ENCODE results near the gene LPP. TPM values are rescaled to one million over a fixed set of nuclear protein-coding genes. Genes with fewer than 3 reads are reported as not detected.

The LPP gene
- total and polyA plus RNA-seq, 2 donors (not counting 1 experiment from before 2014, with no cell fraction given), result 7.6 to 81.7 TPM

DNA sequence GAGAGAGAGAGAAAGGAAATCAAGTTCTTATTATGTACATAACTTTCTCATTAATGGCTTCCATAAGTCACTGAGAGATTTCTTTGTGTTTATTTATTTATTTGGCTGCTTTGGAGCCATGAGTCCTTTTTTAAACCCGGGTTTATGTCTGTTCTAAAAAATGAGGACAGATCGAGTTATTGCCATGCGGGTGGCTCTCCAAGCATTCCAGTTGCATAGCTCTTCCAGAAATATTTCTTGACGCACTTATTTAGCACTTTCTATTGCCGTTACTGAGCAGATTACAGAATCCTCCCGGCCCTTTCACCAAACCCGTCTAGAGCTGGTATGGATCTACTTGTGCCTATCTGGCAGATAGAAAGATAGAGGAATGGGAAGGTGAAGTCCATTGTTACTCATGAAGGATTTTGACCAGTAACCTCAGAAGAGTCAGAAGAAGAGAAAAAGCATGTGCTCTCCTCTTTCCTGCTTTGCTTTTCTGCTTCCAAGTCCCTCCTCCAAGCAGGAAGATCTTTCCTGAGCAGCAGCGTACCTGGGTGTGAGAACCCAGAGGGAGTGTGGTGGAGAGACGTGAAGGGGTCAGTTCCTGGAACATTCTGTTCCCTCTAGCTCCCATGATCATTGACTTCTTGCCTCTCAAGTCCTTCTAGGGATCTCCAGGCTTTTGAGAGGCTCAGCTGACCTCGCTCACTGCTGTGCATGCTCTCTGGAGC is 112.8 kb downstream of the LPP start:
- Mint-ChIP-seq H3K27ac (no peak overlapping the region), H3K27me3 (no peaks in the 10 kb centered on the region), H3K9me3 (ENCODE audit: insufficient read depth) (no peaks in the 10 kb centered on the region), H3K4me1 (peaks cover 21% of the 10 kb centered on the region), H3K4me3 (no peak overlapping the region)
- POLR2A ChIA-PET, result no interaction called here
- CTCF ChIA-PET, result interaction anchor here (0.7 kb wide), 1 partner anchor 54 kb away, joined by 3 read pairs; no protein-coding TSS in a partner anchor
- Histone ChIP-seq H3K79me2 (ENCODE audit: control insufficient read depth, insufficient read depth, low read length) (peaks cover 32% of the 10 kb centered on the region), H4K20me1 (ENCODE audit: control insufficient read depth, insufficient read depth, low read length, poor library complexity, severe bottlenecking) (no peaks in the 10 kb centered on the region), H3K27ac (ENCODE audit: low read length in 2 of 2) (no peak overlapping the region), H3K4me1 (ENCODE audit: control insufficient read depth in 2 of 2, insufficient read depth in 2 of 2, low read length in 2 of 2) (peaks cover 14% of the 10 kb centered on the region in 2 donors), H3K9me3 (ENCODE audit: control extremely low read depth in 1 of 3, control insufficient read depth in 2 of 3, insufficient read depth in 1 of 3, low read length in 2 of 3) (no peaks in the 10 kb centered on the region), H3K9ac (ENCODE audit: low read length) (no peak overlapping the region), H3K27me3 (replicated peaks in 1 of 4; ENCODE audit: control extremely low read depth in 1 of 4, control insufficient read depth in 3 of 4, insufficient read depth in 4 of 4, low read length in 3 of 4) (no peaks in the 10 kb centered on the region), H3K4me2 (replicated peaks; ENCODE audit: low read depth, low read length, poor library complexity, severe bottlenecking) (no peak overlapping the region), H2AFZ (ENCODE audit: insufficient read depth, low read depth, low read length, poor library complexity, severe bottlenecking) (no peak overlapping the region), H3K4me3 (ENCODE audit: control extremely low read depth in 1 of 5, extremely low read depth in 1 of 5, insufficient read depth in 1 of 5, low read depth in 2 of 5, low read length in 4 of 5) (no peak overlapping the region), H3K36me3 (replicated peaks in 1 of 2; ENCODE audit: control extremely low read depth in 1 of 2, control insufficient read depth in 1 of 2, extremely low read depth in 1 of 2, insufficient read depth in 2 of 2, low read length in 1 of 2) (peaks cover 0 to 2% of the 10 kb centered on the region in 2 experiments)
- intact Hi-C loops (cut with micrococcal nuclease), result no loop called here
- TF ChIP-seq, protein P1, sequence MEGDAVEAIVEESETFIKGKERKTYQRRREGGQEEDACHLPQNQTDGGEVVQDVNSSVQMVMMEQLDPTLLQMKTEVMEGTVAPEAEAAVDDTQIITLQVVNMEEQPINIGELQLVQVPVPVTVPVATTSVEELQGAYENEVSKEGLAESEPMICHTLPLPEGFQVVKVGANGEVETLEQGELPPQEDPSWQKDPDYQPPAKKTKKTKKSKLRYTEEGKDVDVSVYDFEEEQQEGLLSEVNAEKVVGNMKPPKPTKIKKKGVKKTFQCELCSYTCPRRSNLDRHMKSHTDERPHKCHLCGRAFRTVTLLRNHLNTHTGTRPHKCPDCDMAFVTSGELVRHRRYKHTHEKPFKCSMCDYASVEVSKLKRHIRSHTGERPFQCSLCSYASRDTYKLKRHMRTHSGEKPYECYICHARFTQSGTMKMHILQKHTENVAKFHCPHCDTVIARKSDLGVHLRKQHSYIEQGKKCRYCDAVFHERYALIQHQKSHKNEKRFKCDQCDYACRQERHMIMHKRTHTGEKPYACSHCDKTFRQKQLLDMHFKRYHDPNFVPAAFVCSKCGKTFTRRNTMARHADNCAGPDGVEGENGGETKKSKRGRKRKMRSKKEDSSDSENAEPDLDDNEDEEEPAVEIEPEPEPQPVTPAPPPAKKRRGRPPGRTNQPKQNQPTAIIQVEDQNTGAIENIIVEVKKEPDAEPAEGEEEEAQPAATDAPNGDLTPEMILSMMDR (IDR thresholded peaks at IDR 0.05), result no peak
- TF ChIP-seq EZH2 (IDR thresholded peaks at IDR 0.05; ENCODE audit: borderline replicate concordance, insufficient read depth, low read depth, low read length, poor library complexity, severe bottlenecking), result no peak
- WGBS (ENCODE audit: insufficient coverage), result 94% methylated on average over 10 of the region's 10 CpGs
- no peak for ATAC-seq (ENCODE audit: low read depth)
- no peak for DNase-seq

DNA sequence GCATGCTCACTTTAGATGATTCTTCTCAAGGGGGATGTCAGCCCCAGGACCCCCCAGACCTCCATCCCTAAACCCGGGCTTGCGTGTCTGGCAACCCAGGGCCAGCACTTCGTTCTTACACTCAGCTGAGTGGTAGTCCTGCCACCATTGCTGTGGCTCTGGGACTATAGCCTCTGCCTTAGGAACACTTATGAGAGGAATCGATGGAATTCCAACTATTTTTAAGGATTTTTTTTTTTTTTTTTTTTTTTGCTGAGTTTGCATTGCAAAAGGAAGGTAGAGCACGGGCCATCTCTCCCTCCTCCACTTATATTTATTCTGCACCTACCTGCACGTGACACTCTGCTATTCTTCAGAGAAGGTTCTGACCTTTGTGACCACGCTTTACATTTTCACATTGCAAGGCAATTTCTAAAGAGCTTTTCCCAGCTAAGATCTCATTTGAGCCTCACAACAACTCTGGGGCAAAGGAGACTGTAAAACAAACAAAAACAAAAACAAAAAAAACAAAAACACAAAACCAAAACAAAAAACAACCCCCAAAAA is 113.9 kb downstream of the LPP start:
- 100% methylated on average over 6 of the region's 7 CpGs for WGBS (ENCODE audit: insufficient coverage)
- Histone ChIP-seq H4K20me1 (ENCODE audit: control insufficient read depth, insufficient read depth, low read length, poor library complexity, severe bottlenecking) (no peaks in the 10 kb centered on the region), H3K27ac (ENCODE audit: low read length in 2 of 2) (no peak overlapping the region), H2AFZ (ENCODE audit: insufficient read depth, low read depth, low read length, poor library complexity, severe bottlenecking) (no peak overlapping the region), H3K79me2 (ENCODE audit: control insufficient read depth, insufficient read depth, low read length) (peaks cover 32% of the 10 kb centered on the region), H3K4me3 (ENCODE audit: control extremely low read depth in 1 of 5, extremely low read depth in 1 of 5, insufficient read depth in 1 of 5, low read depth in 2 of 5, low read length in 4 of 5) (no peak overlapping the region), H3K4me2 (replicated peaks; ENCODE audit: low read depth, low read length, poor library complexity, severe bottlenecking) (no peak overlapping the region), H3K36me3 (replicated peaks in 1 of 2; ENCODE audit: control extremely low read depth in 1 of 2, control insufficient read depth in 1 of 2, extremely low read depth in 1 of 2, insufficient read depth in 2 of 2, low read length in 1 of 2) (peaks cover 0 to 2% of the 10 kb centered on the region in 2 experiments), H3K9me3 (ENCODE audit: control extremely low read depth in 1 of 3, control insufficient read depth in 2 of 3, insufficient read depth in 1 of 3, low read length in 2 of 3) (no peaks in the 10 kb centered on the region), H3K9ac (ENCODE audit: low read length) (no peak overlapping the region), H3K4me1 (ENCODE audit: control insufficient read depth in 2 of 2, insufficient read depth in 2 of 2, low read length in 2 of 2) (peaks cover 14% of the 10 kb centered on the region in 2 donors), H3K27me3 (replicated peaks in 1 of 4; ENCODE audit: control extremely low read depth in 1 of 4, control insufficient read depth in 3 of 4, insufficient read depth in 4 of 4, low read length in 3 of 4) (no peaks in the 10 kb centered on the region)
- TF ChIP-seq, protein P1 (IDR thresholded peaks at IDR 0.05), result no peak
- no peak for TF ChIP-seq EZH2 (IDR thresholded peaks at IDR 0.05; ENCODE audit: borderline replicate concordance, insufficient read depth, low read depth, low read length, poor library complexity, severe bottlenecking)
- H3K9me3 Mint-ChIP-seq (ENCODE audit: insufficient read depth), result no peaks in the 10 kb centered on the region
- no peak for DNase-seq
- intact Hi-C loops (cut with micrococcal nuclease), result no loop called here
- H3K27ac Mint-ChIP-seq, result no peak overlapping the region
- no peak overlapping the region for H3K4me3 Mint-ChIP-seq
- H3K4me1 Mint-ChIP-seq, result peaks cover 30% of the 10 kb centered on the region
- ChIA-PET CTCF (interaction anchor here (0.7 to 1.2 kb wide), 4 partner anchors 459 to 528 kb away, joined by 3 to 5 read pairs (median 4); no protein-coding TSS in a partner anchor), POLR2A (no interaction called here)
- H3K27me3 Mint-ChIP-seq, result no peaks in the 10 kb centered on the region
- ATAC-seq (ENCODE audit: low read depth), result no peak
